NCI-H1930 (cell line): ENCODE measurements around the gene NODAL.
"Not testable (repeated sequence)": the region's sequence is repeated elsewhere in the genome, so short reads cannot be mapped to it uniquely, and the experiment has no call there.

ENCODE experiments used
- DNase-seq, 2 experiments: peaks; one replicate each; lab custom pipeline; 2025; lab: John Stamatoyannopoulos, UW

The NODAL gene

DNA sequence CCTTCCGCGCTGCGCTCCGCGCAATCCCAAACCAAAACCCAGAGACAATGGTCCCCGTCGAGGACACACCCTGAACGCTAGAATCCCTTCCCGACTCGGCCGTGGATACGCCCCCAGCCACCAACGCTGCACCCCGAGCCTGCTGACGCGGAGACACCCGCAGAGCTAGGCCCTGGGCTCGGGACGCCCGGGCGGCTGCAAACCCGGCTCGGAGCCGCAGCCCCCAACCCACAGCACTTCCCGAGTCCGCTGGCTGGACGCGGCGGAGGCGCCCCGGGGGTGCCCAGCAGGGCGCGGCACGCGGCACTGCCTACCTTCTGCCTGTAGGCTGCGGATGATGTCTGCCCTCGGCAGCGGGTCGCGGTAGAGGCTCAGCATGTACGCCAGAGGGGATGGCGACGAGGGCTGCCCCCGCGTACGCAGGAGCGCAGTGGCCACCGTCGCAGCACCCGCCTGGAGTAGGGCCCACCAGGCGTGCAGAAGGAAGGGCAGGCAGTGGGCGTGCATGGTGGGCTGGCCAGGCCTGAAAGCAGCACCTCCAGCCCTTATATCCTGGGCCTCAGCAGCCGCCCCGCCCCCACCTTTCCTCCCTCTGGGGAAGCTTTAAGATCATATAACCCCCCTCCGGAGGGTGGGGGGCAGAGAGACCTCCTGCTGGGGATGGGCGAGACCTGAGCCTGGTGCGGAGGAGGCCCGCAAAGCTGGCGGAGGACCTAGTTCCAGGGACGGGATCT, at the start of gene NODAL:
Gene NODAL (minus strand): TSS at position 521 of the 734 bp plus-strand sequence. CDS start 14 bp downstream, at position 507.
- DNase-seq: no peak

DNA sequence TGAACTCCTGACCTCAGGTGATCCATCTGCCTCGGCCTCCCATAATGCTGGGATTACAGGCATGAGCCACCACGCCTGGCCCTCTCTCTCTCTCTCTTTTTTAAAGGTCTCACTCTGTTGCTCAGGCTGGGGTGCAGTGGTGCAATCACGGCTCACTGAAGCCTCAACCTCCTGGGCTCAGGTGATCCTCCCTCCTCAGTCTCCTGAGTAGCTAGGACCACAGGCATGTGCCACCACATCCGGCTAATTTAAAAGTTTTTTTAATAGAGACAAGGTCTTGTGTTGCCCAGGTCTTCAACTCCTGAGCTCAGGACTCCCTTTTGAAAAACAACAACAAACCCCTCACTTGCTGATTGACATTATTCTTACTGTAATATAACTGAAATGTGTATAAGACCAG, 48.7 kb upstream of the NODAL start:
- no peak for DNase-seq

DNA sequence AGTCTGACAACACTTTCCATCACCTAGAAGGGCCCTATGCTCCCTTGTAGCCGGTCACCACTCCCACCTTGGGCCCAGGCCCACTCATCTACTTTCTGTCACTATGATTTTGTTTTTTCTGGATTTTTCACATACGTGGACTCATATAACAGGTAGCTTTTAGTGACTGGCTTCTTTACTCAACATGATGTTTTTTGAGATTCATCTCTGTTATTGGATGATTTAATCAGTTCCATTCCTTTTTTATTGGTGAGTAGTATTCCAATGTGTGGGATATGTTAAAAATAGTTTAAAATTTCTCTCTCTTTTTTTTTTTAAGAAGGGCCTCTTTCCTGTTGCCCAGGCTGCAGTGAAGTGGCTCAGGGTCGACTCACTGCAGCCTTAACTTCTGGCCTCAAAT, 46.3 kb upstream of the NODAL start:
- no peak for DNase-seq

DNA sequence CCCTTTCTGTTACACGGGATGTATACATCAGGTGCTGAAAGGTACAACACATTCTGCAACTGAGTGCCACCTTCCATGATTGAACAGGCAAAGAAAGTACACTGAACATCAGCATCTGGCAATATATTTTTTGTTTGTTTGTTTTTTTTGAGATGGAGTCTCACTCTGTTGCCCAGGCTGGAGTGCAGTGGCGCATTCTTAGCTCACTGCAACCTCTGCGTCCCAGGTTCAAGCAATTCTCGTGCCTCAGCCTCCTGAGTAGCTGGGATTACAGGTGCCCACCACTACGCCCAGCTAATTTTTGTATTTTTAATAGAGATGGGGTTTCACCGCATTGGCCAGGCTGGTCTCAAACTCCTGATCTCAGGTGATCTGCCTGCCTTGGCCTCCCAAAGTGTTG, 42.4 kb upstream of the NODAL start:
- DNase-seq: not testable (repeated sequence)

DNA sequence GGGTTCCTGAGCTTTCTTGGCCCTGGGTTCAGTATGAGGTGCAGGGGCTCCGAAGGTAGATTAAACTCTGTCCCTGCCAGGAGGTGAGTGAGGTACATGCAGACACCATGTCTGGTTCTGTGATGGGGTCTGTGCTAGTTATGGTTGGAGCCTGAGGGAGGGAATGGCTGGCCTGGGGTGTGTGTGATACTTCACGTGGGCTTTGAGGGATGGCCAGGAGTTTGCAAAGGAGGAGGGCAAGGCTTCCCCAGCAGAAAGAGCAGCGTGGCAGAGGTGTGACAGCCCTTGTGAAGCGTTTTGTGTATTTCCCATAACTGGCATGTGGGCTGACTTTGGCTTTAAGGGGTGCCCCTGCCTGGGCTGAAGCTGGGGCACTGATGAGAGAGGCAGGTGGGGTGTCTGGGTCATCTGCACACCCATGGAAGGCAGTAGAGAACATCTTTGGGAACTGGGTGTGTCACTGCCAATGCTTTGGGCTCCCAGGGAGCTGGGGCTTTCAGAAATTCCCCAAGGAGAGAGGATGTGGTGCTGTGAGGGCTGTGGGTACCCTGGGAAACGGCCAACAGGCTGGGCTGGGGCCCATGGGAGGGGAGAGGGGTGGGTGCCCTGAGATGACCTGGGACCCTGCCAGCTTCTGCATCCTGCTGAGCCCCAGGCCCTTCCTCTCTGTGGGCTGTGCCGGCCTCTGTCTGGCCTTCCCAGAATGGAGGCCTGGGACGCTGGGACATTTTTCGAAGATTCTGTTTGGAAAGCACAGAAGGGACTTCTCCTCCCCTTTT, 41.7 kb upstream of the NODAL start:
- DNase-seq: no peak

DNA sequence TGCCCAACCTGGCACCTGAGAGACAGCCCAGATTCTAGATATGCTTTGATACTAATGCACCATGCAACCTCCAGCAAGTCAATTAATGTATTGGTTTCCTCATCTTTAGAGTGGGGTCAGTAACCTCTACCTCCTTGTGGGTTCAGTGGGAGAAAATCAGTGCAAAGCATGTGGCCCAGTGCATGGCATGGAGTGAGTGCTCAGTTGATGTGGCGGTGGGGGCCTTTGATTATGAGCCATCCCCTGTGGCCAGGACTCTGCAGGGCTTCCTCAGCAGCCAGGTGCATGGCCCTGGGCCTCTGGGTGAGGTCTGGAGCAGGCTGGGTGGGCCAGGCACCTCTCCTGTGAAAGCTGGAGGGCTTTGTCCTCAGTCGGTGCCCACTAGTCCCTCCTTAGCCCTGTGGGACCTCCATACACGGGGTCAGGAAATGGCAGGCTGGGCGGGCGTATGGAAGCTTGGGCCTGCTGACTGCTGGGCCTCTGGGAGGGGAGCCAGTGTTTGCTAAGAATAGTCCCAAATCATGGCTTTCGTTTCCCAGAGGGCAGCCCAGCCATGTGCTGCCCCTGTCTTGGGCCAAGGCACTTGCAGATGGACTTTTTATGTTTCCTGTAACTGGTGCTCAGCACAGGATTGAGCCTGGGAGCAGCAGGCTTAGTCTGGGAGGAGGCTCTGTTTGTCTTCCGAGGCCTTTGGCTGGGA, 40.5 kb upstream of the NODAL start:
- DNase-seq: no peak

DNA sequence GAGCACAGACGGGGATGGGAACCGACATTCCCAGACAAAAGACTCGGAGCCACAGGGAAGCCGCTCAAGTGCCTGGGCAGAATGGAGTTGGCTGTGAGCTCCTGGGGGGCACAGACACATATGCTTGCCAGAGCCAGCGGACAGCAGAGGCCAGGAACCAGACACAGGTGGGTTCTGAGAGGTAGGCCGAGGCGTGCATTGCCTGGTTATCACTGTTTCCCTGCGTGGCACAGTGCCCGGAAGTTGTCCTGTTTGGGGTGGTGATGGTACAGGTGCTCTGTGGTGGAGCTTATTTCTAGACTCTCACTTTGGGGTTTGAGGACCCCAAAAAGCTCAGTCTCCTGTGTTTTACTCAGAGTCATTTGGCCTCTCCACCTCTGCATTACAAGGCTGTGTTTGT, 39.6 kb upstream of the NODAL start:
- DNase-seq: no peak

DNA sequence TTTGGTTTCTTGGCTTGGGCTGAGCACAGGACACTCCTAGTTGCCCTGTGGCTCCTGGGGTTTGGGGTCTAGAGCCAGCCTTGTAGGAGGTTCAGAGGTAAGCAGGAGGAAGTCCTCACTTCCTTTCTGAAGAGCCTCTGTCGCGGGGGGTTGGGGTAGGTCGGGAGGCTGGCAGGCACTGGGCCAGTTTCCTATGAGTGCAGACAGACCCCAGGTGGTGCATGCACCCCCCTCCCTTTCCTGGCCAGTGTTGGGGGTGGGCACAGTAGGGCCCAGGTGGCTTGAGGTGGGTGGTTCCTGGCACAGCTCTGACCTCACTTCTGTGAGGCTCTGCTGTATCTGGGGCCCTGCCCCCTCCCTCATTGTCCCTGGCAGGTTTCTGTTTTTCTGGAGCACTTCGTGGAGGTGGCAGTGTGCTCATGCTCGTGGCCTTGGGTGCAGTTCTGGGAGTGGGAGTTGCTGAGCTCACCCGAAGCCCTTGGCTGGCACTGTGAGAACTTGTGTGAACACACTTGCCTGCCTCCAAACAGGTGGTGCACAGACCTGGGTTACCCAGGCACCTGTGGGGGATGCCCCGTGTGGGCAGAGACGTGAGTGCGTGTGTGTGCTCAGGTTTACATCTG, 38.9 kb upstream of the NODAL start:
- DNase-seq: no peak

DNA sequence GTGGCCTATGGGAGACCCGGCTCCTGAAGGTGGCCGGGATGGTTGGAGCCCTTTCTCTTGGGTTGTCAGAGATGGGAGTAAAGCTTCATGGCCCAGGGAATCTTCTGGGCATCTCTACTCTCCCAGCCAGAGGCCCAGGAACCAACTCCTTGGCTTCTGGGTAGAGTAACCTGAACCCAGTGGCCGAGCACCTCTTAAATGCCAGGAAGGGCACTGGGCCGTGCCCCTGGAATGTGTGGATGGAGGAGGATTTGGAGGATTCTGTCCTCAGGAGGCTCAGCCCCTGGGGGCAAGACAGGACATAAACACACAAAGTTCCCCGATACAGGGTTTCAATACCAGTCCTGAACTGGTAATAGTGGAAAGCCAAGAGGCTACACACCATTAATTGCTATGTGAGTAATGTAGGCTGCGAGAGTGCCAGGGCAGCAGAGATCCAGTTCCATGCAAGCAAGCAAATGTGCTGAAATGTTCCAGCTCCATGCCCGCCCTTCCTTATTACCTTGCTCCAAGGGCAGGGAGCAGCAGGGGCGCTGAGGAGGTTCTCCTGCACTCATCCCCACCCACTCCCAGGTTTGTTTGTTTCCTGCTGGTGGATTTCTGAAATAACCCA, 38.3 kb upstream of the NODAL start:
- DNase-seq: no peak

DNA sequence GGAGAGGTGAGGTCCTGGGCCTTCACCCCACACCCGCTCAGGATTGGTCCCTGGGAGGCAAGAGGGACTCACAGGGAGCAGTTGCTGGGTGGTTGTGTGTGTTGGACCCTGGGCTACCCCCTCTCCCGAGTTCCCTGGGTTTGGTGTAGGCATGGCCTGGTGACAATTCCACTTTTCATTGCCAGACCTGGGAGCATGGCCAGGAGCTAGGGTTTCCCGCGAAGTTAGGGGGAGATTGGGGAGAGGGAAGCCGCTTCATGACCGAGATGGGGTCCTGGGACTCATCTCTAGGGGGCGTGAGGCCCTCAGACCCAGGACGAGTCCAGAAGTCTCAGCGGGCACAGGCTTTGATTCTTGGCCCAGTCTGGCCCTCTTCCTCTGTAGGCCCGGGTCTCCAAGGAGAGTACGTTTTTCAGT, 37.7 kb upstream of the NODAL start:
- no peak for DNase-seq

DNA sequence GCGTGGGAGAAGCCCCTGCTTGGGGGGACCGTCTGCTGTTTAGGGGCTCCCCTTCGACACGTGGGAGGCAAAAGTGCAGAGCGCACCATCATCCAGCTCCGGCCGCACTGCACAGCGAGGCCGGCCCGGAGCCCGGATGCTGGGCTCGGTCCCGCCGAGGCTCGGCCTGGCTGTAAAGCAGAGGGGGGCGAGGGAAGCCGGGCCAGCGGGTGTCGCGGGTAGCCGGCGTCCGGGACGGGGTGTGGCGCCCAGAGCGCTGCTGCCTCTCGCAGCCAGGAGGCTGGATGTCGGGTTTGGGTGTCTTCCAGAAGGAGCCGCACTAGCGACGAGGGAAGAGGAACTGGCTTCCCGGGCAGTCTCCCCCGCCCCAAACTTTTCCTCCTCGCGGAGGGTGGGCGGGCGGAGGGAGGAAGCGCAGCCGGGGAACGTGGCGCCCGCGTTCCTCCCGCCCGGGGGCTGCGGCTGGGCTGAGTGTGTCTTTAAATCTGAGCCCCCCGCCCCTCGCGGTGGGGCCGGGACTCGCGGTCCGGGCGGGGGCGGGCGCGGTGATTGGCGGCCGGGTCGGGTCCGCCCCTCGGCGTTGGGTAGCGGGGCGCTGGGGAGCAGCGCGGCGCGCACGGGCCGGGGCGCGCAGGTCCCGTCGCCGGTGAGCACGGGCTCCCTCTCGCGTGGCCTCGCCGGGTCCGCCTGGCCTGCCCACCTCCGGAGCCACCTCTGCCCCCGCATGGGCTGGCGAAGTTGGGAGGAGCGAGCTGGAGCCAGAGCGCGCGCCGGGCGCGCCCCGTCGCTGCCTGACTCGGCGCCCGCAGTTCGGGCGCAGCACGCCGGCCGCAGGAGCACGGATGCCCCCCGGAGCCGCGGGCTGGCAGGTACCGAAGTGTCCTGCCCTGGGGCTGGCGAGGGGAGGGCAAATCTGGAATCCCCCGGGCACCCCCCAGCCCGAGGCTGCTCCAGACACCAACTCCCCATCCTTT, 37.0 kb upstream of the NODAL start, which contains the start of gene PALD1:
Gene PALD1 (plus strand): TSS at position 577 of the 974 bp plus-strand sequence. CDS start 47,185 bp downstream, outside the sequence.
- peak; percentile 24 to 53 for DNase-seq

DNA sequence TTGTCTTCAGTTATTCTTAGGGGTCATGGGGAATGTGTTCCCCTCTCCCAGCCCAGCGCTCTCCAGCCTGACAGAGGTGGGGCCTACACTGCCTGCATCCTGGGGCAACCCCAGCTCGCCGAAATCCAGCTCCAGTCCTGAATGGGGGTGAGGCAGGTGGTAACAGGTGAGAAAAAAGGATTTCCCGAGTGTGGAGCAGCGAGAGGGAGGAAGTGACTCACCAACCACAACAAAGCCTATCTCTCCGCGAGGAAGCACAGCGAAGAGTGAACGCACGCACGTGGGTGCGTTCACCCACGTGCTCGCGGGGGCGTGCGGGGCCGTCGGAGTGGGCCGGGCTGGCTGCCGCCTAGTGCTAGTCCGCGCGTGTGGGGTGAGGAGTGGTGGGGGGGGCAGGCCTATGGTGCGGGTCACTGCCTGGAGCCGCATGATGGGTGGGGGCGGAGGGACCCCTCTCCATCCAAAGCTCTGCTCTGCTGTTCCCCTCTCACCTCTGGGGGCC, 36.2 kb upstream of the NODAL start:
- DNase-seq: no peak

DNA sequence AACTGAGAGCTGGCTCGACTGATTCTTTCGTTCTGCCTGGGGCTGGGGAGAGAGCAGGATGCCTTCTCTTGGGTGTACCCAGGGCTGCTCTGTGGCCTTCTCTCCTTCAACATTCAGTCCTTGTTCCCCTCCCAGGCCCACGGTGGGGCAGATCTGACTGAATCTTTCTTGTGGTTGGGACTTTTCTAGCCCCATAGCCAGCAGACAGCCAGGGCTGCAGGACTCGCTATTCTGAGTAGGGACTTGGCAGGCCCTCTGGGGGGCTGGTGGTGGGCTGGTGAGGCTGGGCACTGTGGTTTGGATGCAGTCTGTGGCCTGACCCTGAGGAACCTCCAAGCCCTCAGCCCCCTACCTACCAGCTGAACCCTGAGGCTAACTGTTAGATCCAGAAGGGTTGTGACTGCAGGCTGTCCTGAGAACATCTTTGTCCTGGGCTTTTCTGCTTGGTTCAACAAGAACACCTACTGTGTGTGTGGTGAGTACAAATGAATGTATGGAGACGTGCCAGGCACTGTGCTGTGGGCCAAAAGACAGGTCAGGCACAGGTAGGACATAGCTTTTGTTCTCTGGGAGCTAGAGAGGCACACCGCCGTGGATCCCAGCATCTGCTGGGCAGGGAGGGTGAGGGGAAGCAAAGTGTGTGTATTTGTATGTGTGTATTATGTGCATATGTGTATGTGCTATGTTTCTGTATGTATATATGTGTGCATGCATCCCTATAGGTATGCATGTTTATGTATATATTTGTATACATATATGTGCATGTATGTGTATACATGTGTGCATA, 35.0 kb upstream of the NODAL start:
- DNase-seq: no peak

DNA sequence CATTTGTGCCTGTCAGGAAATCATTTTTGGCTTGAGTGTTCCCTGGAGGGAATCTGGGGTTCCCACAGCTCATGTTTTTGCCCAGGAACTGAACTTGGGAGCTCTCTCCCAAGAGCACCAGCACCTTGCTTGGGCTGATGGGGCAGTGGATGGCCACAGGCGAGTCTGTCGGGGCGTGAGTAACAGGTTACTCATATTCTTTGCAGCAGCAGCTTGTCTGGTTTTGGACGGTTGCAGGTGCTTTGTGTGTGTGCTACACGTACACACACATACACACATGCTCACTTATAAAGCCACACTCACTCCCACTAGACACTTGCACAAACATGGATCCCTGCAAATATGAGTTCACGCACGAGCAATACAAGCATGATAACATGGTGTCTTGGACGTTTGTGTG, 34.2 kb upstream of the NODAL start:
- DNase-seq: no peak

DNA sequence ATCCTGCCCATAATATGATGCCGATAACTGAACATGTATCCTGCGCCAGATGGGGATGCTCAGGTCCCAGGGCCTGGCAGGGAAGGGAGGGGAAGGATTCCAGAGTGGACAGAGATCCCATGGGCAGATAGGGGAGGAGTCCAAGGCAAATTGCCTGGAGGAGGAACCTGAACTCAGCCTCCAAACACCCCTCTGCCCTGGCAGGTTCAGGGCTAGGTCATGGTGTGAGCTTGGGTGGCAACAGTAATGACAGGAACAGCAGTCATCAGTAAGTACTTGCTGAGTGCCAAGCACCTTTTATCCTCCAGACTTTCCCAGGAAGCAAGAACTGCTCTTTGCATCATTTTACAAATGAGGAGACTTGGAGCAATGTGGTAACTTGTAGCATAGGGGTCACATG, 33.3 kb upstream of the NODAL start:
- no peak for DNase-seq

DNA sequence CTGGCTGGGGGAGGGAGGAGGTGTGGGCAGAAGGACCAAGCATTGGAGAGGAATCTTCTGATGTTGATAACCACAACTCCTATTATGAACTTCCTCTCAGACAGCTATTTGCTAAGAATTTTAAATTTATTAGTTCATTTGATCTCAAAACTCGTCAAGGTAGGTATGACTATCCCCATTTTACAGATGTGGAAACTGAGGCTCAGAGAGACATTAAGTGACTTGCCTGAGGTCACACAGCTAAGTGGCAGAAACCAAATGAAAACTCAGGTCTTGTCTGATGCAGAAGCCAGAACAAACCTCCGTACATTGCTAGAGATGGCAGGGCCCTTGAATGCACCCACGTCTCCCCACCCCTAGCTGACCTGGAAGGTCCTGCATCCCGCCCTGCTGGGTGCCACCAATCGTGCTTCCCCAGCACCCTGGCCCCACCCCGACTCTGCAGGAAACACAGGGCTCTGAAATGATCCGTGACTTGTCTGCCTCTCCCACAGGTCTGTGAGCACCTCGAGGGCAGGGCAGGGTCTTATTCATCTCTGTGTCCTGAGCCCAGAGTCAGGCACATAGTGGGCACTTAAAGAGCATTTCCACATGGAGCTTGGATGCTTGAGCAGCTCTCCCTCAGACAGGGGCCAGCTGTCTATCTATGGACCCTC, 31.4 kb upstream of the NODAL start:
- DNase-seq: no peak

DNA sequence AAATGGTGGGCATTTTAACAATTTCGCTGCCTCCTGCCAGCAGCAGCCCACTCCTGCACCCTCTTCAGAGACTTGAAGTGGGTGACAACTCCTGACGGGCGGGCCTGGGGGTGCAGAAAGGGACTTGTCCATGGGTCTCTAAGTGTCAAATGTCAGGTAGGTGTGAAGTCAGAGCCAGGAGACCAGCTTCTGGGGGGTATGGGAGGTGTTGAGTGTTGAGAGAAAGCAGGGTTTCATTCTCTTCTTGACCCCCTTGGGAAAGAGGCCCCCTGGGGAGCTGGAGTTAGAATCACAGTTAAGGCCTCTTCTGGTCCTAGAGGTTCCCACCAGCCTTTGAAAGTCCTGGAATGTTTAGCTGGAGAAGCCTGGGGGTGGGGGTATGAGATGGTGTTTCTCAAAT, 25.5 kb upstream of the NODAL start:
- no peak for DNase-seq

DNA sequence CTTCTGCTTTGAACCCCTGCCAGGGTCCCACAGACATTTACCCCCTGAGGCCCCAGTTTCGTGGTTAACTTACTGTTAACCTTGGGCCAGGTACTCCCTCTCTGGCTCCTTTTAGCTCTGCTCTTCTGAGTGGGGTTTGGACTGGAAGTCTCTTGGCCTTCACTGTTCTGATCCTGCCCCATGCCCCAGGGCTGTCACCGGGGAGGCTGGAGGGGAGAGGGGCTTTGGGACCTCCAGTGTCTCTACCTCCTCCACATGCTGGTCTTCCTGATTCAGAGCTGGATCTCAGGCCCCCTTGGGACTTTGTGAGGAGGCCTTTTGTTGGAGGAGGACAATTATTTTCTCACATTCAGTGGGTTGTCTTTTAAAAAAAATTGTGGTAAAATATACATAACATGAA, 24.4 kb upstream of the NODAL start:
- DNase-seq: no peak

DNA sequence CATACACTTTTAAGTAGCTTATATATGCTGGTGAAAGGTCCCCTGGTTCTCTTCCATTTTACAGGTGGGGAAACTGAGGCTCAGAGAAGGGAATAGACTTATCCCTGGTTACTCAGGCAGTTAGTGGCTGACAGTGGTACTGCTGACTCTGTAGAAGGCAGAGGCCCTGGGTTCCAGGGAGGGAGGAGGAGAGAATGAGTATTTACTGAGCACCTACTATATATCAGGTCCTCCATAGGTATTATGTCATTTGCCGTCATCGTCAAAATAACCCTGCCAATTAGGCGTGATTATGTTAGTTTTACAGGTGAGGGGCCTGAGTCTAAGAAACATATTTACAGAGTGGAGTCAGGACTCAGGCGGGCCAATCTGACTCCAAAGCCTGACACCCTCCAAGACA, 23.8 kb upstream of the NODAL start:
- no peak for DNase-seq
